BLaER1 (cell line): Measurements from ENCODE around the gene SCUBE3.
A peak's percentile ranks its signal among the peaks of the same experiment; 100 is the strongest.

Experiments used
- H3K27ac ChIP-seq: shearing (Covaris generic); formaldehyde crosslinking; 2 replicates; pipeline ENCODE4 v1.8.1; 2022
- H3K27me3 ChIP-seq: shearing (Covaris generic); formaldehyde crosslinking; 2 replicates; pipeline ENCODE4 v1.8.1; 2022
- H3K36me3 ChIP-seq: shearing (Covaris generic); formaldehyde crosslinking; 2 replicates; pipeline ENCODE4 v1.8.1; 2022
- H3K4me1 ChIP-seq: shearing (Covaris generic); formaldehyde crosslinking; 2 replicates; pipeline ENCODE4 v1.8.1; 2022
- H3K4me2 ChIP-seq: shearing (Covaris generic); formaldehyde crosslinking; 2 replicates; pipeline ENCODE4 v1.8.1; 2022
- H3K4me3 ChIP-seq: shearing (Covaris generic); formaldehyde crosslinking; 2 replicates; pipeline ENCODE4 v1.8.1; 2022
- H3K9ac ChIP-seq: shearing (Covaris generic); formaldehyde crosslinking; 2 replicates; pipeline ENCODE4 v1.8.1; 2022
- H3K9me3 ChIP-seq: shearing (Covaris generic); formaldehyde crosslinking; 2 replicates; pipeline ENCODE4 v1.8.1; 2022
- H4K20me1 ChIP-seq: shearing (Covaris generic); formaldehyde crosslinking; 2 replicates; pipeline ENCODE4 v1.8.1; 2022
- Cebpa-rat ChIP-seq: shearing (Covaris generic); IDR thresholded peaks from 2 replicates; pipeline ENCODE4 v1.8.1; 2022

SCUBE3 gene

GRCh38 chr6:35300848-35301247 lies 87.1 kb downstream of the SCUBE3 start:
- TF ChIP-seq Cebpa-rat = no peak
- no peaks in the 10 kb centered on the region for H3K9me3 ChIP-seq
- H3K27ac ChIP-seq = peak overlapping the region; percentile 42; the same call in 1 of the 2 replicates
- H4K20me1 ChIP-seq = peaks cover 49% of the 10 kb centered on the region
- peak overlapping the region; percentile 100 for H3K4me2 ChIP-seq
- peaks cover 83% of the 10 kb centered on the region for H3K4me1 ChIP-seq
- H3K9ac ChIP-seq = peak overlapping the region; percentile 32
- H3K4me3 ChIP-seq = no peak overlapping the region
- H3K27me3 ChIP-seq = no peaks in the 10 kb centered on the region
- peaks cover 31% of the 10 kb centered on the region for H3K36me3 ChIP-seq
